ENCODE data around the gene LGR4. TPM values are rescaled to one million over a fixed set of nuclear protein-coding genes. Genes with fewer than 3 reads are reported as not detected.

The LGR4 gene
- polyA plus RNA-seq, 4 donors: 5.9 to 77.6 (median 15.3) TPM

- FAIRE-seq (no peak), DNase-seq (no peak)
- no peaks in the 10 kb centered on the region for H3K36me3 ChIP-seq (ENCODE audit: control insufficient read depth in 3 of 3, insufficient read depth in 2 of 3, low read depth in 1 of 3, low read length in 3 of 3)
- H3K9me3 ChIP-seq (ENCODE audit: control insufficient read depth in 2 of 2, insufficient read depth in 1 of 2, low read depth in 1 of 2, low read length in 1 of 2): no peaks in the 10 kb centered on the region
- H3K4me1 ChIP-seq (ENCODE audit: control insufficient read depth in 3 of 3, insufficient read depth in 2 of 3, low read depth in 1 of 3, low read length in 2 of 3): peaks cover 0 to 4% (median 0%) of the 10 kb centered on the region in 3 donors
- H3K27me3 ChIP-seq (ENCODE audit: control insufficient read depth in 3 of 3, insufficient read depth in 3 of 3, low read length in 3 of 3): no peaks in the 10 kb centered on the region
- H3K27ac ChIP-seq (ENCODE audit: low read depth in 1 of 3, low read length in 2 of 3): no peak overlapping the region
- H3K4me3 ChIP-seq (ENCODE audit: low read depth in 1 of 3, low read length in 3 of 3): no peak overlapping the region
These were observed 61.3 kb downstream of the LGR4 start for GRCh38 chr11:27411328-27411727.

- H3K27ac ChIP-seq (ENCODE audit: low read depth in 1 of 3, low read length in 2 of 3): no peak overlapping the region
- no peaks in the 10 kb centered on the region for H3K27me3 ChIP-seq (ENCODE audit: control insufficient read depth in 3 of 3, insufficient read depth in 3 of 3, low read length in 3 of 3)
- H3K4me3 ChIP-seq (ENCODE audit: low read depth in 1 of 3, low read length in 3 of 3): no peak overlapping the region
- DNase-seq (no peak), FAIRE-seq (no peak)
- no peaks in the 10 kb centered on the region for H3K4me1 ChIP-seq (ENCODE audit: control insufficient read depth in 3 of 3, insufficient read depth in 2 of 3, low read depth in 1 of 3, low read length in 2 of 3)
- no peaks in the 10 kb centered on the region for H3K9me3 ChIP-seq (ENCODE audit: control insufficient read depth in 2 of 2, insufficient read depth in 1 of 2, low read depth in 1 of 2, low read length in 1 of 2)
- no peaks in the 10 kb centered on the region for H3K36me3 ChIP-seq (ENCODE audit: control insufficient read depth in 3 of 3, insufficient read depth in 2 of 3, low read depth in 1 of 3, low read length in 3 of 3)
- WGBS, 3 donors: 91 to 95% (median 94%) methylated on average over 1 of the region's 1 CpG
These were observed 62.3 kb downstream of the LGR4 start for GRCh38 chr11:27410272-27410671.

- H3K36me3 ChIP-seq (ENCODE audit: control insufficient read depth in 3 of 3, insufficient read depth in 2 of 3, low read depth in 1 of 3, low read length in 3 of 3): no peaks in the 10 kb centered on the region
- H3K4me3 ChIP-seq (ENCODE audit: low read depth in 1 of 3, low read length in 3 of 3): no peak overlapping the region
- 79 to 87% (median 81%) methylated on average over 2 of the region's 2 CpGs for WGBS, 3 donors
- DNase-seq: no peak
- H3K4me1 ChIP-seq (ENCODE audit: control insufficient read depth in 3 of 3, insufficient read depth in 2 of 3, low read depth in 1 of 3, low read length in 2 of 3): no peaks in the 10 kb centered on the region
- no peaks in the 10 kb centered on the region for H3K27me3 ChIP-seq (ENCODE audit: control insufficient read depth in 3 of 3, insufficient read depth in 3 of 3, low read length in 3 of 3)
- FAIRE-seq: no peak
- no peaks in the 10 kb centered on the region for H3K9me3 ChIP-seq (ENCODE audit: control insufficient read depth in 2 of 2, insufficient read depth in 1 of 2, low read depth in 1 of 2, low read length in 1 of 2)
- H3K27ac ChIP-seq (ENCODE audit: low read depth in 1 of 3, low read length in 2 of 3): no peak overlapping the region
These were observed 62.8 kb downstream of the LGR4 start for GRCh38 chr11:27409742-27410141.

- Histone ChIP-seq H3K4me3 (ENCODE audit: low read depth in 1 of 3, low read length in 3 of 3) (no peak overlapping the region), H3K27me3 (ENCODE audit: control insufficient read depth in 3 of 3, insufficient read depth in 3 of 3, low read length in 3 of 3) (no peaks in the 10 kb centered on the region), H3K4me1 (ENCODE audit: control insufficient read depth in 3 of 3, insufficient read depth in 2 of 3, low read depth in 1 of 3, low read length in 2 of 3) (no peaks in the 10 kb centered on the region), H3K9me3 (ENCODE audit: control insufficient read depth in 2 of 2, insufficient read depth in 1 of 2, low read depth in 1 of 2, low read length in 1 of 2) (no peaks in the 10 kb centered on the region), H3K27ac (ENCODE audit: low read depth in 1 of 3, low read length in 2 of 3) (no peak overlapping the region), H3K36me3 (ENCODE audit: control insufficient read depth in 3 of 3, insufficient read depth in 2 of 3, low read depth in 1 of 3, low read length in 3 of 3) (no peaks in the 10 kb centered on the region)
- DNase-seq: no peak
- no peak for FAIRE-seq
These were observed 63.5 kb downstream of the LGR4 start for GRCh38 chr11:27409049-27409448.

- DNase-seq (no peak), FAIRE-seq (no peak)
- WGBS, 3 donors: 83 to 95% (median 90%) methylated on average over 2 of the region's 2 CpGs
- Histone ChIP-seq H3K9me3 (ENCODE audit: control insufficient read depth in 2 of 2, insufficient read depth in 1 of 2, low read depth in 1 of 2, low read length in 1 of 2) (no peaks in the 10 kb centered on the region), H3K36me3 (ENCODE audit: control insufficient read depth in 3 of 3, insufficient read depth in 2 of 3, low read depth in 1 of 3, low read length in 3 of 3) (no peaks in the 10 kb centered on the region), H3K4me3 (ENCODE audit: low read depth in 1 of 3, low read length in 3 of 3) (no peak overlapping the region), H3K27ac (ENCODE audit: low read depth in 1 of 3, low read length in 2 of 3) (no peak overlapping the region), H3K27me3 (ENCODE audit: control insufficient read depth in 3 of 3, insufficient read depth in 3 of 3, low read length in 3 of 3) (no peaks in the 10 kb centered on the region), H3K4me1 (ENCODE audit: control insufficient read depth in 3 of 3, insufficient read depth in 2 of 3, low read depth in 1 of 3, low read length in 2 of 3) (no peaks in the 10 kb centered on the region)
These were observed 64.3 kb downstream of the LGR4 start for GRCh38 chr11:27408246-27408800.

- Histone ChIP-seq H3K4me1 (ENCODE audit: control insufficient read depth in 3 of 3, insufficient read depth in 2 of 3, low read depth in 1 of 3, low read length in 2 of 3) (peaks cover 0 to 7% (median 7%) of the 10 kb centered on the region in 3 donors), H3K4me3 (ENCODE audit: low read depth in 1 of 3, low read length in 3 of 3) (no peak overlapping the region), H3K9me3 (ENCODE audit: control insufficient read depth in 2 of 2, insufficient read depth in 1 of 2, low read depth in 1 of 2, low read length in 1 of 2) (no peaks in the 10 kb centered on the region), H3K36me3 (ENCODE audit: control insufficient read depth in 3 of 3, insufficient read depth in 2 of 3, low read depth in 1 of 3, low read length in 3 of 3) (peaks cover 0 to 3% (median 0%) of the 10 kb centered on the region in 3 donors), H3K27ac (ENCODE audit: low read depth in 1 of 3, low read length in 2 of 3) (no peak overlapping the region), H3K27me3 (ENCODE audit: control insufficient read depth in 3 of 3, insufficient read depth in 3 of 3, low read length in 3 of 3) (no peaks in the 10 kb centered on the region)
- 70 to 76% (median 74%) methylated on average over 3 of the region's 3 CpGs for WGBS, 3 donors
- DNase-seq: no peak
- no peak for FAIRE-seq
These were observed 65.9 kb downstream of the LGR4 start for GRCh38 chr11:27406498-27407354.

- H3K4me1 ChIP-seq (ENCODE audit: control insufficient read depth in 3 of 3, insufficient read depth in 2 of 3, low read depth in 1 of 3, low read length in 2 of 3): peaks cover 0 to 7% (median 7%) of the 10 kb centered on the region in 3 donors
- no peaks in the 10 kb centered on the region for H3K9me3 ChIP-seq (ENCODE audit: control insufficient read depth in 2 of 2, insufficient read depth in 1 of 2, low read depth in 1 of 2, low read length in 1 of 2)
- peaks cover 0 to 3% (median 0%) of the 10 kb centered on the region in 3 donors for H3K36me3 ChIP-seq (ENCODE audit: control insufficient read depth in 3 of 3, insufficient read depth in 2 of 3, low read depth in 1 of 3, low read length in 3 of 3)
- WGBS, 3 donors: 78 to 90% (median 84%) methylated on average over 3 of the region's 3 CpGs
- H3K4me3 ChIP-seq (ENCODE audit: low read depth in 1 of 3, low read length in 3 of 3): no peak overlapping the region
- DNase-seq (no peak), FAIRE-seq (no peak)
- H3K27ac ChIP-seq (ENCODE audit: low read depth in 1 of 3, low read length in 2 of 3): no peak overlapping the region
- no peaks in the 10 kb centered on the region for H3K27me3 ChIP-seq (ENCODE audit: control insufficient read depth in 3 of 3, insufficient read depth in 3 of 3, low read length in 3 of 3)
These were observed 67.5 kb downstream of the LGR4 start for GRCh38 chr11:27405134-27405533.

GRCh38 chr11:27404427-27404826, 68.2 kb downstream of the LGR4 start:
- WGBS, 3 donors: 84 to 86% (median 86%) methylated on average over 2 of the region's 2 CpGs
- Histone ChIP-seq H3K36me3 (ENCODE audit: control insufficient read depth in 3 of 3, insufficient read depth in 2 of 3, low read depth in 1 of 3, low read length in 3 of 3) (peaks cover 0 to 3% (median 0%) of the 10 kb centered on the region in 3 donors), H3K4me1 (ENCODE audit: control insufficient read depth in 3 of 3, insufficient read depth in 2 of 3, low read depth in 1 of 3, low read length in 2 of 3) (peaks cover 0 to 7% (median 7%) of the 10 kb centered on the region in 3 donors), H3K27me3 (ENCODE audit: control insufficient read depth in 3 of 3, insufficient read depth in 3 of 3, low read length in 3 of 3) (no peaks in the 10 kb centered on the region), H3K27ac (ENCODE audit: low read depth in 1 of 3, low read length in 2 of 3) (no peak overlapping the region), H3K4me3 (ENCODE audit: low read depth in 1 of 3, low read length in 3 of 3) (no peak overlapping the region), H3K9me3 (ENCODE audit: control insufficient read depth in 2 of 2, insufficient read depth in 1 of 2, low read depth in 1 of 2, low read length in 1 of 2) (no peaks in the 10 kb centered on the region)
- DNase-seq (no peak), FAIRE-seq (no peak)
